Neural progenitor cell (in vitro differentiated cells): ENCODE data around the gene FMN1.

ENCODE experiments used
- CTCF ChIP-seq: fragments of 200-600 bp; sonication (generic); IDR thresholded peaks from 2 replicates; pipeline ENCODE4 v1.5.1; 2017; ENCODE audit warnings: antibody characterized with exemption, mild to moderate bottlenecking
- EZH2 ChIP-seq: fragments of 200-600 bp; sonication (generic); IDR thresholded peaks from 2 replicates; pipeline ENCODE4 v1.6.1; 2017; ENCODE audit warnings: antibody characterized with exemption, mild to moderate bottlenecking, moderate library complexity
- EZH2phosphoT487 ChIP-seq: fragments of 200-600 bp; sonication (generic); IDR thresholded peaks from 2 replicates; pipeline ENCODE4 v1.6.1; 2017; ENCODE audit warnings: antibody characterized with exemption

GRCh38 chr15:33083232-33084081 is 111.1 kb downstream of the FMN1 start:
- no peak for TF ChIP-seq CTCF
- no peak for TF ChIP-seq EZH2phosphoT487
- no peak for TF ChIP-seq EZH2
